Osteoblast (primary cell): Measurements from ENCODE around the gene TNFAIP6. TPM values are rescaled to one million over a fixed set of nuclear protein-coding genes. Genes with fewer than 3 reads are reported as not detected.

Experiments
- DNase-seq: peaks from one replicate; pipeline ENCODE4 v3.0.0; 2011; ENCODE audit warnings: low spot score, mixed read lengths; ENCODE audit not compliant: insufficient read length; ENCODE audit errors: missing footprints
- H2AFZ ChIP-seq: 2 replicates; pipeline ENCODE4 v1.6.0; 2011; ENCODE audit warnings: mild to moderate bottlenecking, low read length
- H3K27ac ChIP-seq: 2 replicates; pipeline ENCODE4 v1.5.1; 2011; ENCODE audit warnings: mild to moderate bottlenecking, low read depth, low read length, moderate library complexity
- H3K27me3 ChIP-seq: 2 replicates; pipeline ENCODE4 v1.6.0; 2012; ENCODE audit warnings: mild to moderate bottlenecking, control low read depth, inconsistent platforms, low read length, moderate library complexity; ENCODE audit not compliant: insufficient read depth
- H3K36me3 ChIP-seq: 2 replicates; pipeline ENCODE4 v1.5.1; 2011; ENCODE audit warnings: mild to moderate bottlenecking, low read length, control low read depth, moderate library complexity; ENCODE audit not compliant: insufficient read depth
- H3K4me1 ChIP-seq: 2 replicates; pipeline ENCODE4 v1.5.1; 2011; ENCODE audit warnings: mild to moderate bottlenecking, low read length, control low read depth, moderate library complexity; ENCODE audit not compliant: insufficient read depth
- H3K4me2 ChIP-seq: 2 replicates; pipeline ENCODE4 v1.6.0; 2011; ENCODE audit warnings: mild to moderate bottlenecking, low read length; ENCODE audit not compliant: insufficient read depth
- H3K4me3 ChIP-seq: fragments of 200-600 bp; sonication (generic); 3 replicates; pipeline ENCODE4 v1.5.1; 2012; ENCODE audit warnings: mild to moderate bottlenecking, low read length, inconsistent platforms; ENCODE audit not compliant: insufficient read depth
- H3K79me2 ChIP-seq: 2 replicates; pipeline ENCODE4 v1.6.0; 2012; ENCODE audit warnings: mild to moderate bottlenecking, low read length, control low read depth, inconsistent platforms; ENCODE audit not compliant: insufficient read depth
- H3K9me3 ChIP-seq: 2 replicates; pipeline ENCODE4 v1.5.1; 2011; ENCODE audit warnings: low read depth, low read length, control low read depth
- H4K20me1 ChIP-seq: 2 replicates; pipeline ENCODE4 v1.6.0; 2012; ENCODE audit warnings: mild to moderate bottlenecking, low read length, control low read depth; ENCODE audit not compliant: insufficient read depth
- total RNA-seq: library from RNA; depleted of rRNA; stranded (reverse); fragments of >200 nt; gene quantifications from 2 replicates; pipeline ENCODE4 v1.2.3, GENCODE V29; 2012
- TF ChIP-seq, protein P1 (sequence below): IDR thresholded peaks from 2 replicates; pipeline ENCODE4 v1.5.1; 2011; ENCODE audit warnings: mild to moderate bottlenecking, low read depth, low read length, moderate library complexity; ENCODE audit errors: extremely low read depth

TNFAIP6 gene
- total RNA-seq, 1 donor, result 43.1 TPM

DNA sequence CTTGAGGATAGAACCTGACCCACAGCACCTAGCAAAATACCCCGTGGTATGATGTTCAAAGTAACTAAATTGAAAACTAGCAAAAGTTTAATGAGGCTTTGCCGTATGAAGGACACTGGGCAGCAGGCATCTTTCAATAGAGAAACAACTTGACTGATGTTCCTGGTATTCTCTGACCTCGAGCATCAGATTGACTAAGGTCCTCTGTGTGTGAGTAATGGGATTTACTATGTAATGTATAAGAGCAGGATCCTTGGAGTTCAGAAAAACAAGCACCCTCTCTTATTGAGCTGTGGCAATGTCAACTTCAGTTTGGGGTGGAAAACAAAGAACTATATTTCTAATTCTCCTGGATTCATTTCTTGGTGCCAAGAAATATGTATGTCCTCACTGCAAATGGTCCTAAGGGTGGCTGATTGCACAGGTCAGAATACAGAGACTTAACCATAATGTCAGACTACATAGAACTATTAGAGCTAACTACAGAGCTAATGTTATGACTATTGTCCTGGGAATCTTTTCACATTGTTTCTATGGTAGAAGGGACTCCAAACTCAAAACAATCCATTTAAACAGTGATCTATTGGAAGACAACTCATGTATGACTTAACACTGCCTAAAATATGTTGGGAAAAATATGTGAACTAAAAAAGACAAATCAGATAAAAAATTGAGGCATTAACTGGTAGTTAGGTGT, 4.4 kb downstream of the TNFAIP6 start:
- no peaks in the 10 kb centered on the region for H3K36me3 ChIP-seq
- peaks cover 15% of the 10 kb centered on the region for H3K4me1 ChIP-seq
- H3K4me3 ChIP-seq, result no peak overlapping the region
- TF ChIP-seq, protein P1, sequence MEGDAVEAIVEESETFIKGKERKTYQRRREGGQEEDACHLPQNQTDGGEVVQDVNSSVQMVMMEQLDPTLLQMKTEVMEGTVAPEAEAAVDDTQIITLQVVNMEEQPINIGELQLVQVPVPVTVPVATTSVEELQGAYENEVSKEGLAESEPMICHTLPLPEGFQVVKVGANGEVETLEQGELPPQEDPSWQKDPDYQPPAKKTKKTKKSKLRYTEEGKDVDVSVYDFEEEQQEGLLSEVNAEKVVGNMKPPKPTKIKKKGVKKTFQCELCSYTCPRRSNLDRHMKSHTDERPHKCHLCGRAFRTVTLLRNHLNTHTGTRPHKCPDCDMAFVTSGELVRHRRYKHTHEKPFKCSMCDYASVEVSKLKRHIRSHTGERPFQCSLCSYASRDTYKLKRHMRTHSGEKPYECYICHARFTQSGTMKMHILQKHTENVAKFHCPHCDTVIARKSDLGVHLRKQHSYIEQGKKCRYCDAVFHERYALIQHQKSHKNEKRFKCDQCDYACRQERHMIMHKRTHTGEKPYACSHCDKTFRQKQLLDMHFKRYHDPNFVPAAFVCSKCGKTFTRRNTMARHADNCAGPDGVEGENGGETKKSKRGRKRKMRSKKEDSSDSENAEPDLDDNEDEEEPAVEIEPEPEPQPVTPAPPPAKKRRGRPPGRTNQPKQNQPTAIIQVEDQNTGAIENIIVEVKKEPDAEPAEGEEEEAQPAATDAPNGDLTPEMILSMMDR, result no peak
- H4K20me1 ChIP-seq, result no peaks in the 10 kb centered on the region
- peak overlapping the region; percentile 80 for H2AFZ ChIP-seq
- H3K4me2 ChIP-seq, result peak overlapping the region; percentile 49
- H3K27ac ChIP-seq, result peak overlapping the region; percentile 75
- peaks cover 2% of the 10 kb centered on the region for H3K79me2 ChIP-seq
- DNase-seq, result peak; percentile 50
- no peaks in the 10 kb centered on the region for H3K9me3 ChIP-seq
- no peaks in the 10 kb centered on the region for H3K27me3 ChIP-seq

DNA sequence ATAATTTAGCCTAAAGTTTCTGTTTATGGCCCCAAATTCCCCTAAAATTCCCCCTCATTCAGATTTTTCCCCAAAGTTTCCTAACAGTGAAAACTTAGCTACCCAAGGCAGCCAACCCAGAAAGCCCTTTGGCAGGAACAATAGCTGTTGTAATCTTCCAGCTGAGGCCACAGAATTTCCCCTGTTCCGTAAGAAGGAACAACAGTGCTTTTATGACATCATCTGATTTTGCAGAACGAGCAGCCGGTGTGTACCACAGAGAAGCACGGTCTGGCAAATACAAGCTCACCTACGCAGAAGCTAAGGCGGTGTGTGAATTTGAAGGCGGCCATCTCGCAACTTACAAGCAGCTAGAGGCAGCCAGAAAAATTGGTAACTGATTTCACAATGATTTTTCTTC, 6.3 kb downstream of the TNFAIP6 start:
- H2AFZ ChIP-seq, result peak overlapping the region; percentile 78
- TF ChIP-seq, protein P1, result no peak
- peaks cover 2% of the 10 kb centered on the region for H3K79me2 ChIP-seq
- H3K4me3 ChIP-seq, result no peak overlapping the region
- peaks cover 7% of the 10 kb centered on the region for H3K4me1 ChIP-seq
- H3K4me2 ChIP-seq, result no peak overlapping the region
- H3K27me3 ChIP-seq, result no peaks in the 10 kb centered on the region
- no peak overlapping the region for H3K27ac ChIP-seq
- no peaks in the 10 kb centered on the region for H4K20me1 ChIP-seq
- no peak for DNase-seq
- no peaks in the 10 kb centered on the region for H3K9me3 ChIP-seq
- no peaks in the 10 kb centered on the region for H3K36me3 ChIP-seq

DNA sequence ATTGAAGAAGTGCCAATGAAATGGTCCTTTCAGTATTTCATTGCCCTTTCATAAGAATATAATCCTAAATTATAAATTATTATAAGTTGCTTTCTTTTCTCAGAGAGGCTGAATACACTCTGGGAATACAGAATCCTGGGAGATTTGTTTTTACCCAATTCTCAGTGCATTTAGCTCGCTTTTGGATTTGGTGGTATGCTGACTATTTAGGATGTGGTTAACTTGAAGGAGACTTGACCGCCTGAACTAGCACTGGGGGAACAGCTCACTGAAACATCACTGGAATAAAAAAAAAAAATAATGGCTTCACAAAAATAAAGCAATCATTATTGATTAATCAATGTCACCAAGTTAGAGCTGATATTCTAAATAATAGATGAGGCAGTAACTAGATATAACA, 10.2 kb downstream of the TNFAIP6 start:
- TF ChIP-seq, protein P1, result no peak
- peak; percentile 85 for DNase-seq

DNA sequence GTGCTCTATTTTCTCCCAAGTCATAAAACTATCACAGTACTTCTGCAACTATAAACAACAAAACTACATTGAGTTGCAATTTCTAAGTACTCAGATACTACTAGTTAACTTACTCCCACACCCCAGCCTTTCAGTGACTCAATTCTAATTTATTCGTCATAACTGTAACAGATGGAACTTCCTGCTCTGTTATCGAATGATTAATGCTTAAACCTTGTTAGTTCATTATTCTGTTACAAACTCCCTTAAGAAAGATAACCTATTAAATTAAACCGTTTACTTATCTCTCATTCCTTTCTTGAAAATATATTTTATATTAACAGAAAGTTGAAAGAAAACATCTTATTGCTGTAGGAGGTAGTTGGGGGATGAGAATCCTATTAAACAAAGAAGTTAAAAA, 17.0 kb downstream of the TNFAIP6 start:
- H3K4me3 ChIP-seq, result no peak overlapping the region
- H3K27me3 ChIP-seq, result no peaks in the 10 kb centered on the region
- no peaks in the 10 kb centered on the region for H3K9me3 ChIP-seq
- H3K36me3 ChIP-seq, result no peaks in the 10 kb centered on the region
- H3K79me2 ChIP-seq, result no peaks in the 10 kb centered on the region
- TF ChIP-seq, protein P1, result no peak
- peaks cover 8% of the 10 kb centered on the region for H3K4me1 ChIP-seq
- H3K27ac ChIP-seq, result peak overlapping the region; percentile 66
- peak; percentile 84 for DNase-seq
- H2AFZ ChIP-seq, result no peak overlapping the region
- no peaks in the 10 kb centered on the region for H4K20me1 ChIP-seq
- peak overlapping the region; percentile 56 for H3K4me2 ChIP-seq

More for the DNA sequence above, 10.2 kb downstream of the TNFAIP6 start:
- peak overlapping the region; percentile 35 for H2AFZ ChIP-seq
- H3K79me2 ChIP-seq, result no peaks in the 10 kb centered on the region
- no peaks in the 10 kb centered on the region for H3K27me3 ChIP-seq
- H3K27ac ChIP-seq, result peak overlapping the region; percentile 72
- no peaks in the 10 kb centered on the region for H4K20me1 ChIP-seq
- no peaks in the 10 kb centered on the region for H3K4me1 ChIP-seq
- no peaks in the 10 kb centered on the region for H3K36me3 ChIP-seq
- H3K9me3 ChIP-seq, result no peaks in the 10 kb centered on the region
- no peak overlapping the region for H3K4me3 ChIP-seq
- H3K4me2 ChIP-seq, result peak overlapping the region; percentile 36
